NCI-H1436 treated with DMSO at 0.1 percent for 48 hours (cell line): Measurements from ENCODE around the gene CBLB.
A peak's percentile ranks its signal among the peaks of the same experiment; 100 is the strongest.

ENCODE experiments used
- DNase-seq: peaks from one replicate; lab custom pipeline; 2025; lab: John Stamatoyannopoulos, UW

The CBLB gene

DNA sequence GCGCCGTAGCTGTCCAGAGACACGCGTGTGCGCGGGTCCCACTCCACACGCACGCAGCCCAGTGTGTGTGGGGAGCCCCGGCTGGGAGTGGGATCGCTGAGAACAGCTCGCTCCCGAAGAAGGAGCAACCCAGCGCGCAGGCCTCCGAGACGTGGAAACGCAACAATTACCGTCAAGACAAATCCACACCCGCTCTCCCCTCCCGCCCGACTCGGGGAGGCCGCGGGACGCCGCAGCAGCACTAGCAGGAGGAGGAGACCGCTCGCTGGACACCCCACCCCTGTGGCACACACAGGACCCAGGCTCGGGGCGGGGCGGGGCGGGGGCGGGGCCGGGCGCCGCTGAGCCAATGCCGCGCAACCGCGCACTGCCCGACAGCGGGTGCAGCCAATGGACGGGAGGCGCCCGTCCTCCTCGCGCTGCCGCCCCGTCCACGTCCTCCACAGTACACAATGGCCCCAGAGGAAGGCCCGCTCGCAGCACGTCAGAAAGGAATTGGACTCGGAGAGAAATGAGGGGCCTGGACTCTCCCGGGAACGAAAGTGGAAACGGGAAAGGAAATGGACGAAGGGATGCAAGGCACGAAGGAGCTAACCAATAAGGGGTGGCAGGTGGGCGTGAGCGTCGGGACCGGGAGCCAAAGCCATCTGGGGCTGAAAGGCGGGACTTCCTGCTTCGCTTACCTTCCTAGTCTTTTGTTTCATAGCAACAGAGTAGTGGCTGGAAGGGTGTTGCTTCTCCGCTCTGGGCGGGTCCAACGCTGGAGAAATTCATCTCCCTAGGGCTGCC lies at the start of gene CBLB:
Gene CBLB, minus strand, starts transcription at position 271 of the 789 bp plus-strand sequence. CDS start 1,435 bp downstream, outside the sequence.
- peak; percentile 94 for DNase-seq

DNA sequence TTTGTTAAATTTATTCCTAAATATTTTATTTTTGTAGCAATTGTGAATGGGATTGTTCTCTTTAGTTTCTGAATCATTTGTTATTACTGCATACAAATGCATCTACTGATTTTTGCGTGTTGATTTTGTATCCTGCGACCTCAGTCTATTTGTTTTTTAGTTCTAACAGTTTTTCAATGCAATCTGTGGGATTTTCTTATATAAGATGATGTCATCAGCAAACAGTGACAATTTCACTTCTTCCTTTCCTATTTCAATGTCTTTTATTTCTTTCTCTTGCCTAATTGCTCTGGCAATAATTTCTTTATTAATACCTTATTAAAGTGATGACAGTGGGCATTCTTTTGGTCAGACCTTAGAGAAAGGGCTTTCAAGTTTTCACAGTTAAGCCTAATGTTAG lies 48.0 kb upstream of the CBLB start:
- DNase-seq: no peak

DNA sequence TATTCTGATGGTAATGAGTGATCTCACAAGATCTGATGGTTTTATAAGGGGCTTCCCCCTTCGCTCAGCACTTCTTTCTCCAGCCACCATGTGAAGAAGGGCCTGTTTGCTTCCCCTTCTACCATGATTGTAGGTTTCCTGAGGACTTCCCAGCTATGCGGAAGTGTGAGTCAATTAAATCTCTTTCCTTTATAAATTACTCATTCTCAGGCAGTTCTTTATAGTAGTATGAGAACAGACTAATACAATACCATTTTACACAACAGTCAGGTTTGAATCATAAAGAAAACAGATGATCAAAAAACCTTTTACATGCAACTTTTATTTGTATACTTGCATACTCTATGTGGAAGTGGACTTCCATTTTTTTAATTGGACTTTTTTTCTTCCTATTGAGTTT lies 46.7 kb upstream of the CBLB start:
- DNase-seq: no peak

DNA sequence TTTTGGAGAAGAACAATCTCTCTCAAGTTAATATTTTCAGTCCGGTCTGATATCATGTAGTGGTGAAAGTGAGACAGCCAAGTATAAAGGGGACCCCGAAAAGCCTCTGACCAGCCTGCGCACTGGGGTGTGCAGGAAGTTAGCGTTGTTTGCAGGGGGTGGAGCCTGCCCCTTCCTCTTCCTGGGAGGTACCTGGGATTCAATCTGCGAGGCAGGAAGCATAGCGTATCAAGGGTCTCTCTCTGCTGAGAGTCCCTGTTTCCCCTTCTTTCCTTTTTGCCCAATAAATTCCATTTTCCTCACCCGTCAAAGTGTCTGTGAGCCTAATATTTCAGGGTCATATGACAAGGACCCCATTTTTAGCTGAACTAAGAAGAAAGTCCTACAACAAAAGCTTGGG lies 44.8 kb upstream of the CBLB start:
- no peak for DNase-seq

DNA sequence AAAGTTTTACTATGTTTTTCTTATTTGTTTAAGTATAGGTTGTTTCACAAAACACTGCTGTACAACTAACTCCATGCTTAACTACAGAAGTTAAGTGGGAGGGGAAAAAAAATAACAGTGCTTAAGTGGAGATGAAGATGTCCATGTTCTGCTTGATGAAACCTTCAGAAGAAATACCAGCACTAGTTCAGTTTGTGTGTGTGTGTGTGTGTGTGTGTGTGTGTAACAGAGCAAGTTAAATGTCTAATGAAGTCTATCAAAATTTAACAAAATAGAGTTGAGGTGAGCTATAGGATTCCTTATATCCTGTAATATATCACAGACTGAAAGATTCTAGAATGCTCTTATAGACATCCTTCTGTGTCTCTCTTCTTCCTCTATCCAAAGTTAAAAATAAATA lies 44.1 kb upstream of the CBLB start:
- DNase-seq: no peak

DNA sequence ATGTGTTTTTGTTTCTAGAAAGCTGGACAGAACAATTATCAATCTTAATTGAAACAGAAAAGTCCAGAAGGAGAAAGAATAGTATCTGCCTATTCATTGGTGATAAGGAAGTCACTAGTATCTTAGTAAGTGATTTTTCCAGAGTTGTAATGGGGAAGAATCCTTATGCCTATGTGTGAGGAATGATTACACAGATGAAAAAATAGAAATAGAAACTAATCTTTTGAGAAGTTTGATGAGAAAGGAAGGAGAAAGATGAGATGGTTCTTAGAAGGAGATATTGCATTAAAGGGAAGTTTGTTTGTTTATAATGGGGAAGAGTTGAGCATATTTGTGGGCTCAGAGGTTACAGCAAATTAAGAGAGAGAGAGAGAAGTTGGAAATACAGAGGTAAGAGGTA lies 42.7 kb upstream of the CBLB start:
- no peak for DNase-seq

DNA sequence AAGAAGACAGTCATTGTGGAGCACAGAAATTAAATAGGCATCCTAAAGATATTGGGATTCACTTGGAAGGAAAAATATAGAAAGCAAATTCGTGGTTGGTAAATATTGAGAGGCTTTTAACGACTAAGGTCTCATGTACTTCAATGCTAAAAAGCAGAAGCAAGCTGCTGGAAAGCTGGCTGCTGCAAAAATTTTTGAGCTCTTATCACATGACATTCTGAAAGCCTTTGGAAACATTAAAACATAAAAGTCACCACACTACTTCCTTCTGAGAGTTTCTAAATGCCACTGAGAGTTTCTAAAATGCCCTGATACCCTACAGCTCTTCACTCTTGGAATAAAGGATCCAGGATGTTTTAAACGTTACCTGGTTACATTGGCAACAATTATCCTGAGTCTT lies 39.0 kb upstream of the CBLB start:
- no peak for DNase-seq

DNA sequence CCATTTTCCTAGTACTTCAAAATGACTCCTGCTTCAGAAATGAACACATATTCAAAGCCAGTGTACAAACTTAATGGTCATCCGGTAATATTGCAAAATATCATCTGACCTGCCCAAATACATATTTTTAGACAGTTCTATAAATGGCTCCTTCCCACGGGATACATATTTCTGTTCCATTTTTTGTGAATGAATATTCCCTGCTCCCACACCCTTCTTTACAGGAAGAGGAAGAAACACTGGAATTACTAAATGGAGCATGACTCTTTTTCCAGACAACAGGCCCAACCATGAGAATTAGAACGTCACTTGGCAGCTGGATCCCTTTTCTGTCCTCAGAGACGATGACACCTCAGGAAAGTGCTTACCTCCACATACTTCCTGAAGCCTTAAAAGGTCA lies 38.0 kb upstream of the CBLB start:
- no peak for DNase-seq

DNA sequence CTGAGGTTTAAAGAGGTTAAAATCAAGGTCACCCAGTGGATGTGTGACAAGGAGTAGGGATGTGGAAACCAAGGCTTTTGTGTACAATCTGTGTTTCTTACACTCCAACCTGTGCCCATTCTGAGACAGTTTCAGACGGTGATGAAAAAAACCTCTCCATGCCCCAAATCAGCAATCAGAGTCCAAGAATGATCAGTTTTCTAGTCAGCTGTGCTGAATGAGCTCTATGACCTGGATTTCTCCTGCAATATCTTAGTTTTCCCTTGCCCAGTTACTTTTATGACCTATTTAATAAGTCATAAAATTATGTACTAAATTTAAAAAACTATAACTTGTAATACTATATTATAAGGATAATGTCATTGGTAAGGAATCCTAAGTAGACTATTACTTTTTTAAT lies 37.5 kb upstream of the CBLB start:
- DNase-seq: no peak

DNA sequence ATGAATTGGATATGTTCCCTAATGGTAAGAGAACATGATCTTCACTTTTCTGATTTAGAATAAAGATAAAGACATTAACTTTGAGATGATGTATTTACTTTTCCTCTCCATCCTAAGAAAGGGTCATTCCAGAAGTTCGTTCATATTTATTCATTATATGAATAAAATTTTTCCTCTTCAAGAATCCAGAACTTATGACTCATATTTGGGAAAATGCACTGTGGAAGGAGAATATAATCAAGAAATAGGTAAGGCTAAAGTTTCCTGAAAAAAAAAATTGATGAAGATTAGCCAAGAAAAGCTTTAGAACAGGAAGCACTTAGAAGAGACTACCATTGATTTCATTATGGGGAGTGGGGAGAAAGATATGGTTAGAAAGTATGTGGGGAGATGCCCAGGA lies 36.5 kb upstream of the CBLB start:
- DNase-seq: no peak

DNA sequence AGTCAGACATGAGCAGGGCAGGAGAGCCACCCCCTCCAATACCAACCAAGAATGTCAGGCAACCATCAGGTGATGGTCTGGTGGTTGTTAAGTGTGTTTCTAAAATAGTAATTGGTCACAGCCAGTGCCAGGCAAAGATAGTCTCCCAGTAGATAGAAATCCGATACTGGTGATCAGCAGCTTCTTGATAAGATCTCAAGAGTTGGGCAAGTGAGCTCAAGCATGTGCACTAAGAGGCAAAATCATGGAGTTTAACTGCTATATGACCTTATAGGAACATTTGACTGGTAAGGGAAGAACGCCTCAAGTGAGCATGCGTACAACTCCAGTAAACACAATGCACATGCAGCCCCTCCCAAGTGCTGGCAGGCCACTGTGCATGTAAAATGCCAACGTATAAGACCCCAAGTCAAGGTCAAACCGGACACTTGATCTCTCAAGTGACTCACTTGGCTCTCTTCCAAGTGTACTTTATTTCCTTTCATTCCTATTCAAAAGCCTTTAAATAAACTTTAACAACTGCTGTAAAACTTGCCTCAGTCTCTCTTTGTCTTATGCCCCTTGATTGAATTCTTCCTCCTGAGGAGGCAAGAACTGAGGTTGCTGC lies 36.0 kb upstream of the CBLB start:
- DNase-seq: no peak

DNA sequence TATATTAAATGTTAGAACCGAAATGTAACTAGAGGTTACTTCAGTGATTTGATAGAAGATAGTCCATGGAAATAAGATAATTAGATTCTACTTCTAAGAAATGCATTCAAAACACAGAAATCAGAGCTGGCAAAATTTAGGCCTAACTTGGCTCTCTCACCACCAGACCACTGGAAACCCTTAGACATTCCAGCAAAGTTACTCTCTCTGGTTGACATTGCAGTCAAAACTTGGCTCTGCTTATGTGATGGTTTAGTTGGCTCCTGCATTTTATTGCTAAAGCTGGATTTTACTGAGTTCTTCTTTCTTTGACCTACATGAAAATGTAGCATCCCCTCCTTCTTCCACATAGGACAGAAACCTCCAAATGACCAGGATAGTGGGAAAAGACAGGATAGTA lies 35.4 kb upstream of the CBLB start:
- DNase-seq: no peak

DNA sequence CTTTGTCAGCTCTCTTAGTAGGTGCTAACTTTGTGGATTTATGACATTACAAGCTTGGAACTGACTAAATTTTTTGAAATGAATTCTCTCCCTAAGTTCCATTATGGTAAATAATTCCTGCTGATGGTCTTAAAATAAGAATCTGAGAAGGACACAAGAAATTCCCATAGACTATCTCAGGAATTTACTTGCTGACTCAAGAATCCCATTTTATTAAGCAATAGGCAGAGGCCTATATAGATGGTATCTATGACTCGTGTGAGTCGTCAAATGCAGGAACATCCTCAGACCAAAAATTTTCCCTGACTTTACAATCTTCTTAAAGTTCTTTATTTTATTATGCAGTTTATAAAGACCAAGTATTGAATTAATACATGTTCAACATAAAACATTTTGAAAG lies 30.7 kb upstream of the CBLB start:
- DNase-seq: no peak

DNA sequence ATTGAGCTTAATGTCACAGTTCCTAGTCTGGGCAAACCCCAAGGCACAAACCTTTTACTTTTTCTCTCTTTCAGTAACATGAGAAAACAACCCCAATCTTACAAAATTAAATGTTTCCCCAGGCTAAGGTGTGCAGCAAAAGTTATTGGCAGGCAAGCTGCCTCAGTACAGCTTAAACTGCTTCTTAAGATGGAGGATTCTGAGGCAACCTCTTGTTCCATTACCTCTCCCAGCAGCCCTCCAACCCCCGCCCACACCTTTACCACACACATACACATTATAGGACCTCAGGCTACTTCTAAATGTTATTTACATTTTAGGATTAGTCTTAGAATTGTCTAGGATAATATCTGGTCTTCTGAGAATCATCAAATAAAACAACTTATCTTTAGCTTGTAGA lies 22.3 kb upstream of the CBLB start:
- no peak for DNase-seq

DNA sequence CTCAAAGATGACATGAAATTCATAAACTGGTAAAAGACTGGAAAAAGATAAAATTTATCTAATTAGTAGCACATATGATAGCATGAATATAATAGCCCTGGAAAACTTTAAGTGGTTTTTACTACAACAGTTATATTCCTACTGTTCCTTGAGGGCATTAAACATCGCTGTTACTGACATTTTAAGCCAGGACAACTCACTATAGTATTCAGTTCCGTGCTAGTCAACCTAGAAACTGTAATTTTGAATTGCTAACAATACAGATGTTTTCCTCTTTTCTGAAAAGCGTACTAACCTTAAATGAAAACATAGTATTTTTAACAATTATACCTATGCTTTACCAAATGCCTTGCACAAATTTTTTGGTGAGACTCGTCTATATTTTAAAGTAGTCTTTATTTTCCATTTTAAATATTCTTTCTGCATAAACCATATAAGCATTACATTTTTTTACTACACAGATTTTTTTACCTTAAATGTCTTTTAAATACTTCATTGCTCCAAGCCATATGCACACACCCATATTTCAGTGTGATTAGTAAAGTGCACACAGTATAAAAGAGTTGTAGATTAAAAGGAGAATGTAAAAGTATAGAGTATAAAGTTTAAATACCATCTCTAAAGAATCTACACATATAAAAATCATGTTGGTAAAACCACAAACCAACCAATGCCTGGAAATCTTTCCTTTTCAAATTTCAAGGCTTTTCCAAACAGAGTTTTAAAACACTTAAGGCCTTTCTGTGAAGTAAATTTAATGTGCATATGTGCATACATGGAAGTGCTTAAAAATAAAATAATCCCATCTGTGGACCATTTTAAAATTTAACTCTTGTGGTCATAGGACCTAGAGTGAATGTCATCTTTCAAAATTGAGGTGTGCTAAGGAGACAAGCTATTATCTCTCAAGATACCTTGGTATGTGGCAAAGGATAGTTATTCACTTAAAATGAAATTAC lies 20.1 kb upstream of the CBLB start:
- no peak for DNase-seq

DNA sequence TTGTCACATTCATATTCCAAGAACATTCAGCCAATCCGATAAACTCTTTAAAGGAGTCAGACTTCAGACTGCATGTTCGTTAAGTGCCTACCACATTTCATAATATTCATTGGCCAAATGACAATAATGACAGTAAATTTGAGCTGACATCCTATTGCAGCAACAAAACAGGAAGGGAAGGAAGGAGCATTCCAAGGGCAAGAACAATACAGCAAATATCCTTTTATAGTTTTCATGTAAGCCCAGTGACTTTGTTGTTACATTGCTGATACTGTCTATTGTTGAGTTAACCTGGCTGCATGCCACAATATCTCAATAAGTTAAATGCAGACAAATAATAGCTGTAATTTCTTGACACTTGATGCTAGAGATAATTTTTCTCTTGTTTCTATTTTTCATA lies 16.4 kb upstream of the CBLB start:
- DNase-seq: no peak

DNA sequence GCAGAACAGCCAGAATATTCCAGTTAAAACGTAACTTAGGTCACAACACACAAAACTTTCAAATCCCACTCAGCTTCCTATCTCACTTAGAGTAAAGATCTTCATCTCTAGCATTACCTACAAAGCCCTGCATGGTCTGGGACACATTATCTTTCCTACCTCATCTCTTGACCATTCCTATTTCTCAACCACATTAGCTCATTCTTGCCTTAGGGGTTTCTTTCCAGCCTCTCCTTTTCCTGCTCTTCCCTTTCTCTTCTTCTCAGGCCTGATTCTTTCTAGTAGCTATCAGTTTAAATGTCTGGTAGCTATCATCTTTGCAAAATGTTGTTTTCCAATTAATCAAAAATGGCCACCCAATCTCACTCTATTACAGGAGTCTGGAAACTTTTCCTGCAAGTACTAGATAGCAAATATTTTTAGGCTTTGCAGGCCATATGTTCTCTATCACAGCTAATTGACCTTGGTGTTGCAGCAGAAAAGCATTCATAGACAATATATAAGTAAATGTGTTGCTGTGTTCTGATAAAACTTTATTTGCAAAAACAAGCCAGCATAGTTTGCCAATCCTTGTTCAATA lies 15.1 kb upstream of the CBLB start:
- no peak for DNase-seq

DNA sequence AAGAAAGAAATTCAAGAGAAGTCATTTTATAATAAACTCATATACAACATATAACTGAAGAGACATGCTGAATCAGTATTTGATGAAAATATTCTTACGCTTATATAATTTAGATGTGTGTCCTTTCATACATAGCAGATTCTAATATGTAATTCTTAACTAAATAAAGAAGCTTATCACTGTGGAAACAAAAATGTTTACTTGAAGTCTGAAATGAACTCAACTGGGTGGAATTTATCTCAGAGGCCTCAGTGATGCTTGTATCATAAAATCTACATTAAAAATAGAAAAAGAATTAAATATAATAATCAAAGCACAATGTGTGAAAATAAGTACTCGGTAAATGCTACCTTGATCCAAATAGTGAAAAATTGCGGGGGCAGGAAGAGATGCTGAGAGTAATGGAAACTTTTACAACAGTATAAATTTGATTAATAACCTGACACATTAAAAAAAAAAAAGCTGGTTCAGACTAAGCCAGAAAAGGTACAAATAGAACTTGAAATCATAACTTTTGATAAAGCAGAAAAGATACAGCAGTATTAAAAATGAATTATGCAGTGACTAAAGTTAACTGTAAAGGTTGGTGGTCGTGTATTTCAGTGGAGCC lies 12.0 kb upstream of the CBLB start:
- DNase-seq: no peak

DNA sequence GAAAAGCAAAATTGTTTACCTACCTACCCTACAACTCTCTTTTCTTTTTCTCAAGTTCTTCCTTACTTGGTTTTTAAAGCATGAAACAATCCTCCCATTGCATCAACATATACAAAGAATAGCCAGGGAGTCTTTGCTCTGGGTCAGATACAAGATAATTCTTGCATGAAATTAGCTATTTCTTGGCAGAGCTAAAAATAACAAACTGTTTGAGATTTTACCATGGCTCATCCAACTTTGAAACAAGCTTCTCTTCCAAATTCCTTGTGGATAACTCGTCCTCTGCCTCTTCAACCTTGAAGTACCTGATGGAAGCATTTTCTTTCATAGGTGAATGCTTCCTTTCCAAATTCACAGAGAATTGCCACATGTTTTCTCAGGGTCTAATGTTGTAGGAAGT lies 9.2 kb upstream of the CBLB start:
- no peak for DNase-seq

DNA sequence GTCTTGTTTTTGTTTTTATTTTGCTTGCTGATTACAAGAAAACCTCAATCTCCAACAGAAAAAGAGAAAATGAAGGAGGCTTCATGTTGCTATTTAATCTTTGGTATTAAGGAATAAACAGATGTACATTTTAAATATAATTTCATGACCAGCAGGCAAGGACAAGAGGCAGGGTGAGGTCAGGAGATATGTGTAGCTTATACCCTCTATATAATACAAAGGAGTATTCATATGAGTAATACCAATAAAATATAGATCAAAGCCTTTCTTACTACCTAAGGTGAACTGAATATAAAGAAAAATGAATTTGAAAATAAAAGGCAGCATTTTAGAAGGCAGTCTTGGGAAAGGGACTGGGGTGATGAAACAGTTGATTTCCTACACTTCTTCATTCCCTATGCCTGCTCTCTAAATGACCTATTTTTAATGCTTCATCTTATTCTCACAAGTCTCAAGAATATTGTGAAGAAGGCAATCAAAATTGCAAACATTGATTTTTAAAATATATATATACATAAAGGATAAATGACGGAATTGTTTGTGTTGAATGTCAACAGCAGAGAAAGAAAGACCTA lies 8.6 kb upstream of the CBLB start:
- DNase-seq: no peak

DNA sequence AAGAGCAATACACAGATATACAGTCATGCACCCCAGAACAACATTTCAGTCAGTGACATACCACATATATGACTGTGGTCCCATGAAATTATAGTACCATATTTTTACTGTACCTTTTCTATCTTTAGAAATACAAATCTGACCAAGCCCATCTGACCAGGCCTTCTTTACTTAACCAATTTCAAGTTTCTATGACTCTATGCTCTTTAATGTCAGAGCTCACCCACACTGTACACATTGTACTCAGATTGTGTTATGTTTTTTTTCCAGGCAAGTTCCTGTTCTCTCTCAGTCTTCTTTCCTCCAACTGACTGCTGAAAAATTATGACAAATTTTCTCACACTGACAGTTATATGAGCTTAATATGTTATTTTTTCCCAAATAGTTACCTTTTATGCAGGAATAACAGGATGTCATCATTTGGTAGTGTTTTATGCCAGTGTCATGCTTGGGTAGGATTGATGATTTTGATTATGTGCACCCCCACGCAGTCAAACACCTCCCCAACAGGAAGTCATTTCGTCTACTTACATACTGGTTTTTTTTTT lies 8.0 kb upstream of the CBLB start:
- DNase-seq: no peak
